MM.1S (cell line): ENCODE results near the gene MDH2.
"Not testable (repeated sequence)": the region's sequence is repeated elsewhere in the genome, so short reads cannot be mapped to it uniquely, and the experiment has no call there.

ENCODE experiments used
- DNase-seq: peaks from one replicate; pipeline ENCODE4 v3.0.0-alpha.2; 2015
- H2AFZ ChIP-seq: fragments of 300-600 bp; sonication (generic); 2 replicates; pipeline ENCODE4 v1.6.0; 2016; ENCODE audit warnings: antibody characterized with exemption, low read length
- H3F3A ChIP-seq: fragments of 300-600 bp; sonication (generic); 2 replicates; pipeline ENCODE4 v1.6.1; 2016; ENCODE audit warnings: mild to moderate bottlenecking, antibody characterized with exemption, low read length, moderate library complexity, mixed read lengths; ENCODE audit not compliant: insufficient read depth
- H3K27ac ChIP-seq: fragments of 300-600 bp; sonication (generic); 2 replicates; pipeline ENCODE4 v1.5.1; 2016; ENCODE audit warnings: mild to moderate bottlenecking, low read length
- H3K27me3 ChIP-seq: fragments of 300-600 bp; sonication (generic); replicated peaks from 2 replicates; pipeline ENCODE4 v1.6.0; 2016; ENCODE audit warnings: low read length; ENCODE audit not compliant: insufficient read depth
- H3K36me3 ChIP-seq: fragments of 300-600 bp; sonication (generic); replicated peaks from 2 replicates; pipeline ENCODE4 v1.6.1; 2016; ENCODE audit warnings: mild to moderate bottlenecking, low read length, mixed read lengths; ENCODE audit not compliant: insufficient read depth
- H3K4me1 ChIP-seq: fragments of 300-600 bp; sonication (generic); 2 replicates; pipeline ENCODE4 v1.6.1; 2016; ENCODE audit warnings: low read length, mixed read lengths
- H3K4me2 ChIP-seq: fragments of 300-600 bp; sonication (generic); 2 replicates; pipeline ENCODE4 v1.6.0; 2016; ENCODE audit warnings: low read depth, low read length
- H3K4me3 ChIP-seq: fragments of 300-600 bp; sonication (generic); 2 replicates; pipeline ENCODE4 v1.5.1; 2016; ENCODE audit warnings: low read length, mixed read lengths
- H3K79me2 ChIP-seq: fragments of 300-600 bp; sonication (generic); 2 replicates; pipeline ENCODE4 v1.6.1; 2016; ENCODE audit warnings: mixed run types, low read length, mixed read lengths
- H3K9ac ChIP-seq: fragments of 300-600 bp; sonication (generic); 2 replicates; pipeline ENCODE4 v1.6.1; 2016; ENCODE audit warnings: low read length, mixed read lengths
- H3K9me2 ChIP-seq: fragments of 300-600 bp; sonication (generic); replicated peaks from 2 replicates; pipeline ENCODE4 v1.6.1; 2016; ENCODE audit warnings: mild to moderate bottlenecking, low read length, mixed read lengths; ENCODE audit not compliant: insufficient read depth
- H3K9me3 ChIP-seq: fragments of 300-600 bp; sonication (generic); replicated peaks from 2 replicates; pipeline ENCODE4 v1.6.1; 2016; ENCODE audit warnings: mild to moderate bottlenecking, low read length, mixed read lengths; ENCODE audit not compliant: insufficient read depth
- H4K20me1 ChIP-seq: fragments of 300-600 bp; sonication (generic); 2 replicates; pipeline ENCODE4 v1.6.1; 2016; ENCODE audit warnings: mild to moderate bottlenecking, low read length, moderate library complexity, mixed read lengths; ENCODE audit not compliant: insufficient read depth
- CTCF ChIP-seq: fragments of 300-600 bp; sonication (generic); IDR thresholded peaks from 2 replicates; pipeline ENCODE4 v1.5.1; 2016; ENCODE audit warnings: antibody characterized with exemption, low read length, mixed read lengths
- EZH2 ChIP-seq: fragments of 300-600 bp; sonication (generic); optimal IDR thresholded peaks from 2 replicates; pipeline ENCODE3; 2017; ENCODE audit warnings: low read depth, mild to moderate bottlenecking, antibody characterized with exemption, low read length, mixed read lengths
- EZH2phosphoT487 ChIP-seq: fragments of 300-600 bp; sonication (generic); IDR thresholded peaks from 2 replicates; pipeline ENCODE4 v1.6.1; 2018; ENCODE audit warnings: antibody characterized with exemption, low read length

The MDH2 gene

GRCh38 chr7:76077435-76077834, 29.5 kb downstream of the MDH2 start:
- H3K27ac ChIP-seq, result no peak overlapping the region
- no peak overlapping the region for H3K4me3 ChIP-seq
- no peaks in the 10 kb centered on the region for H3F3A ChIP-seq
- no peaks in the 10 kb centered on the region for H3K9me3 ChIP-seq
- H3K9ac ChIP-seq, result no peak overlapping the region
- H3K4me1 ChIP-seq, result no peaks in the 10 kb centered on the region
- no peaks in the 10 kb centered on the region for H3K27me3 ChIP-seq
- no peak overlapping the region for H3K4me2 ChIP-seq
- H2AFZ ChIP-seq, result no peak overlapping the region
- no peaks in the 10 kb centered on the region for H3K36me3 ChIP-seq
- no peaks in the 10 kb centered on the region for H4K20me1 ChIP-seq
- no peaks in the 10 kb centered on the region for H3K9me2 ChIP-seq
- no peaks in the 10 kb centered on the region for H3K79me2 ChIP-seq
- DNase-seq, result no peak
- no peak for TF ChIP-seq EZH2phosphoT487
- TF ChIP-seq EZH2, result no peak
- no peak for TF ChIP-seq CTCF

GRCh38 chr7:76080204-76080603, 32.3 kb downstream of the MDH2 start:
- no peaks in the 10 kb centered on the region for H3K27me3 ChIP-seq
- no peaks in the 10 kb centered on the region for H3K79me2 ChIP-seq
- no peak overlapping the region for H2AFZ ChIP-seq
- no peaks in the 10 kb centered on the region for H4K20me1 ChIP-seq
- no peak overlapping the region for H3K27ac ChIP-seq
- no peaks in the 10 kb centered on the region for H3K9me3 ChIP-seq
- no peaks in the 10 kb centered on the region for H3K36me3 ChIP-seq
- no peak for DNase-seq
- no peak for TF ChIP-seq EZH2
- no peak for TF ChIP-seq EZH2phosphoT487
- no peak for TF ChIP-seq CTCF
- no peak overlapping the region for H3K9ac ChIP-seq
- no peak overlapping the region for H3K4me3 ChIP-seq
- H3K4me1 ChIP-seq, result no peaks in the 10 kb centered on the region
- H3F3A ChIP-seq, result no peaks in the 10 kb centered on the region
- no peaks in the 10 kb centered on the region for H3K9me2 ChIP-seq
- no peak overlapping the region for H3K4me2 ChIP-seq

GRCh38 chr7:76084115-76084514, 36.2 kb downstream of the MDH2 start:
- not testable (repeated sequence) for H3K4me2 ChIP-seq, H3K9me3 ChIP-seq, H2AFZ ChIP-seq, DNase-seq, H3K9me2 ChIP-seq, H3K36me3 ChIP-seq, H3K4me3 ChIP-seq, H3K9ac ChIP-seq, H3K79me2 ChIP-seq, H3K27ac ChIP-seq, H3F3A ChIP-seq, H3K4me1 ChIP-seq, H3K27me3 ChIP-seq, H4K20me1 ChIP-seq

- 0 out of 2 replicates have a peak, but pooled peaks cover under 1% of the 10 kb centered on the region for H3K4me1 ChIP-seq
- no peak for DNase-seq
These were observed 38.2 kb downstream of the MDH2 start for GRCh38 chr7:76086070-76086469.

GRCh38 chr7:76087362-76087791, 39.5 kb downstream of the MDH2 start:
- not testable (repeated sequence) for H3K4me2 ChIP-seq, H3K4me1 ChIP-seq, H3K36me3 ChIP-seq, H3K27ac ChIP-seq, H4K20me1 ChIP-seq, H3K9me3 ChIP-seq, H3K79me2 ChIP-seq, H3K9ac ChIP-seq, H3K9me2 ChIP-seq, H3F3A ChIP-seq, DNase-seq, H3K4me3 ChIP-seq, H2AFZ ChIP-seq, H3K27me3 ChIP-seq

More at GRCh38 chr7:76086070-76086469, 38.2 kb downstream of the MDH2 start:
- no peaks in the 10 kb centered on the region for H3K9me2 ChIP-seq
- no peaks in the 10 kb centered on the region for H3K9me3 ChIP-seq
- H3K4me3 ChIP-seq, result no peak overlapping the region
- no peaks in the 10 kb centered on the region for H3K27me3 ChIP-seq
- no peaks in the 10 kb centered on the region for H3K36me3 ChIP-seq
- H3F3A ChIP-seq, result no peaks in the 10 kb centered on the region
- TF ChIP-seq EZH2phosphoT487 (no peak), EZH2 (no peak), CTCF (no peak)
- H2AFZ ChIP-seq, result no peak overlapping the region
- H3K9ac ChIP-seq, result no peak overlapping the region
- no peaks in the 10 kb centered on the region for H4K20me1 ChIP-seq
- no peak overlapping the region for H3K4me2 ChIP-seq
- H3K79me2 ChIP-seq, result no peaks in the 10 kb centered on the region
- H3K27ac ChIP-seq, result no peak overlapping the region
